ENCODE results near the gene GSDMA. TPM values are rescaled to one million over a fixed set of nuclear protein-coding genes. Genes with fewer than 3 reads are reported as not detected.
"Not testable (repeated sequence)": the region's sequence is repeated elsewhere in the genome, so short reads cannot be mapped to it uniquely, and the experiment has no call there.

GSDMA gene
- total RNA-seq, 1 experiment from 2014 or later = not detected

- no peak for DNase-seq (ENCODE audit: low spot score)
Measured at GRCh38 chr17:39928858-39929645, 33.8 kb upstream of the GSDMA start.

GRCh38 chr17:39929646-39930407 is 33.0 kb upstream of the GSDMA start:
- no peak for DNase-seq (ENCODE audit: low spot score)

GRCh38 chr17:39933912-39934311 is 28.9 kb upstream of the GSDMA start:
- no peak for DNase-seq (ENCODE audit: low spot score)

- DNase-seq (ENCODE audit: low spot score) = no peak
Measured at GRCh38 chr17:39934324-39934723, 28.5 kb upstream of the GSDMA start.

- no peak for DNase-seq (ENCODE audit: low spot score)
Measured at GRCh38 chr17:39935909-39936308, 26.9 kb upstream of the GSDMA start.

- DNase-seq (ENCODE audit: low spot score) = no peak
Measured at GRCh38 chr17:39937447-39937846, 25.4 kb upstream of the GSDMA start.

- DNase-seq (ENCODE audit: low spot score) = no peak
Measured at GRCh38 chr17:39938140-39938869, 24.5 kb upstream of the GSDMA start.

- no peak for DNase-seq (ENCODE audit: low spot score)
Measured at GRCh38 chr17:39939106-39939505, 23.7 kb upstream of the GSDMA start.

- peak; percentile 48 for DNase-seq (ENCODE audit: low spot score)
Measured at GRCh38 chr17:39939588-39940419, 23.0 kb upstream of the GSDMA start.

- DNase-seq (ENCODE audit: low spot score) = no peak
Measured at GRCh38 chr17:39943702-39944392, 19.0 kb upstream of the GSDMA start.

GRCh38 chr17:39944393-39944711 is 18.5 kb upstream of the GSDMA start:
- DNase-seq (ENCODE audit: low spot score) = no peak

- no peak for DNase-seq (ENCODE audit: low spot score)
Measured at GRCh38 chr17:39946551-39947330, 16.1 kb upstream of the GSDMA start.

GRCh38 chr17:39948489-39948828 is 14.3 kb upstream of the GSDMA start:
- not testable (repeated sequence) for DNase-seq (ENCODE audit: low spot score)

GRCh38 chr17:39949028-39949427 is 13.8 kb upstream of the GSDMA start:
- no peak for DNase-seq (ENCODE audit: low spot score)

- no peak for DNase-seq (ENCODE audit: low spot score)
Measured at GRCh38 chr17:39950871-39951348, 11.9 kb upstream of the GSDMA start.

GRCh38 chr17:39951924-39952679 is 10.7 kb upstream of the GSDMA start:
- DNase-seq (ENCODE audit: low spot score) = no peak

- DNase-seq (ENCODE audit: low spot score) = peak; percentile 93
Measured at GRCh38 chr17:39952680-39953470, 9.9 kb upstream of the GSDMA start.

GRCh38 chr17:39953471-39953888 is 9.3 kb upstream of the GSDMA start:
- no peak for DNase-seq (ENCODE audit: low spot score)
